NCI-H187 (cell line): Measurements from ENCODE around the gene MOB2.
"Not testable (repeated sequence)": the region's sequence is repeated elsewhere in the genome, so short reads cannot be mapped to it uniquely, and the experiment has no call there.

ENCODE experiments used
- DNase-seq, 2 experiments: peaks; one replicate each; lab custom pipeline; 2025; lab: John Stamatoyannopoulos, UW

The MOB2 gene

GRCh38 chr11:1440496-1440895 is 46.1 kb downstream of the MOB2 start:
- DNase-seq = no peak

- DNase-seq = no peak
Observed at GRCh38 chr11:1440066-1440465, 46.5 kb downstream of the MOB2 start.

- no peak for DNase-seq
Observed at GRCh38 chr11:1439341-1439740, 47.2 kb downstream of the MOB2 start.

GRCh38 chr11:1438967-1439330 is 47.6 kb downstream of the MOB2 start:
- no peak for DNase-seq

GRCh38 chr11:1438261-1438966 is 48.2 kb downstream of the MOB2 start:
- no peak for DNase-seq

GRCh38 chr11:1437500-1437899 is 49.1 kb downstream of the MOB2 start:
- DNase-seq = no peak

GRCh38 chr11:1436468-1437039 is 50.0 kb downstream of the MOB2 start:
- no peak for DNase-seq

- DNase-seq = no peak
Observed at GRCh38 chr11:1435820-1436467, 50.6 kb downstream of the MOB2 start.

GRCh38 chr11:1435479-1435819 is 51.1 kb downstream of the MOB2 start:
- not testable (repeated sequence) for DNase-seq

GRCh38 chr11:1433977-1434640 is 52.5 kb downstream of the MOB2 start:
- no peak for DNase-seq

GRCh38 chr11:1433568-1433967 is 53.0 kb downstream of the MOB2 start:
- DNase-seq = no peak

- no peak for DNase-seq
Observed at GRCh38 chr11:1428762-1429316, 57.7 kb downstream of the MOB2 start.

- DNase-seq = no peak
Observed at GRCh38 chr11:1425439-1425838, 61.1 kb downstream of the MOB2 start.

- no peak for DNase-seq
Observed at GRCh38 chr11:1425006-1425405, 61.6 kb downstream of the MOB2 start.

- DNase-seq = not testable (repeated sequence)
Observed at GRCh38 chr11:1423406-1423805, 63.2 kb downstream of the MOB2 start.

GRCh38 chr11:1422981-1423380 is 63.6 kb downstream of the MOB2 start:
- no peak for DNase-seq

GRCh38 chr11:1422481-1422880 is 64.1 kb downstream of the MOB2 start:
- DNase-seq = no peak

- no peak for DNase-seq
Observed at GRCh38 chr11:1421291-1421690, 65.3 kb downstream of the MOB2 start.

- no peak for DNase-seq
Observed at GRCh38 chr11:1419811-1420210, 66.8 kb downstream of the MOB2 start.
